BLaER1 treated with 17β-estradiol and CSF1 and Interleukin-3, amounts not matched to agents 10 nM and 100 nM (cell line): ENCODE data around the gene UBE2G1.

ENCODE experiments used
- H3K27ac ChIP-seq, 11 experiments: shearing (Covaris generic); formaldehyde crosslinking; 2 replicates each; pipeline ENCODE4 v1.8.1; 2022
- H3K27me3 ChIP-seq, 11 experiments: shearing (Covaris generic); formaldehyde crosslinking; 2 replicates each; pipeline ENCODE4 v1.8.1; 2022
- H3K36me3 ChIP-seq, 11 experiments: shearing (Covaris generic); formaldehyde crosslinking; 2 replicates each; pipeline ENCODE4 v1.8.1; 2022
- H3K4me1 ChIP-seq, 10 experiments: shearing (Covaris generic); formaldehyde crosslinking; 2 replicates each; pipeline ENCODE4 v1.8.1; 2022
- H3K4me2 ChIP-seq, 11 experiments: shearing (Covaris generic); formaldehyde crosslinking; 2 replicates each; pipeline ENCODE4 v1.8.1; 2022
- H3K4me3 ChIP-seq, 10 experiments: shearing (Covaris generic); formaldehyde crosslinking; 2 replicates each; pipeline ENCODE4 v1.8.1; 2022
- H3K9ac ChIP-seq, 11 experiments: shearing (Covaris generic); formaldehyde crosslinking; 2 replicates each; pipeline ENCODE4 v1.8.1; 2022
- H3K9me3 ChIP-seq, 11 experiments: shearing (Covaris generic); formaldehyde crosslinking; replicated peaks in 1 of 11; 2 replicates each; pipeline ENCODE4 v1.8.1; 2022
- H4K20me1 ChIP-seq, 11 experiments: shearing (Covaris generic); formaldehyde crosslinking; 2 replicates each; pipeline ENCODE4 v1.8.1; 2022
- Cebpa-rat ChIP-seq, 11 experiments: shearing (Covaris generic); IDR thresholded peaks; 2 replicates each; pipeline ENCODE4 v1.8.1; 2022

Gene UBE2G1

GRCh38 chr17:4366327-4367063 lies at the start of gene UBE2G1:
Gene UBE2G1 (minus strand): TSS chr17:4366675. CDS start chr17:4366316, 359 bp downstream.
- no peak for TF ChIP-seq Cebpa-rat (IDR thresholded peaks at IDR 0.05)
- Histone ChIP-seq H3K4me1 (peaks cover 31 to 50% (median 46%) of the 10 kb centered on the region in 10 experiments), H3K27ac (peak within 1 kb of the TSS; percentile 93 to 99 (median 96)), H3K9me3 (no peaks in the 10 kb centered on the region), H3K4me2 (peak within 1 kb of the TSS; percentile 90 to 98 (median 95)), H3K27me3 (no peaks in the 10 kb centered on the region), H3K9ac (peak within 1 kb of the TSS; percentile 97 to 100 (median 99)), H4K20me1 (peaks cover 33 to 47% (median 42%) of the 10 kb centered on the region in 11 experiments), H3K4me3 (peak within 1 kb of the TSS; percentile 87 to 100 (median 100)), H3K36me3 (peaks cover 0 to 22% (median 16%) of the 10 kb centered on the region in 11 experiments; a peak in 20 of 22 replicates)

GRCh38 chr17:4412933-4413831 lies 46.7 kb upstream of the UBE2G1 start:
- H3K36me3 ChIP-seq = no peaks in the 10 kb centered on the region

GRCh38 chr17:4411201-4411600 lies 44.7 kb upstream of the UBE2G1 start:
- Histone ChIP-seq H3K9ac (no peak overlapping the region), H3K4me3 (no peak overlapping the region), H3K4me2 (no peak overlapping the region), H3K36me3 (no peaks in the 10 kb centered on the region), H3K27ac (no peak overlapping the region), H4K20me1 (no peaks in the 10 kb centered on the region), H3K4me1 (peaks cover 8 to 18% (median 14%) of the 10 kb centered on the region in 10 experiments), H3K9me3 (no peaks in the 10 kb centered on the region), H3K27me3 (no peaks in the 10 kb centered on the region)
- TF ChIP-seq Cebpa-rat (IDR thresholded peaks at IDR 0.05) = no peak

More at GRCh38 chr17:4412933-4413831, 46.7 kb upstream of the UBE2G1 start:
- Histone ChIP-seq H3K27me3 (no peaks in the 10 kb centered on the region), H4K20me1 (0 out of 22 replicates have a peak, but pooled peaks cover 0 to 6% (median 0%) of the 10 kb centered on the region in 11 experiments), H3K4me2 (peak overlapping the region; percentile 46 to 86 (median 62)), H3K4me1 (peaks cover 18 to 30% (median 26%) of the 10 kb centered on the region in 10 experiments), H3K9ac (peak overlapping the region in 5 of 11 experiments; percentile 3 to 29 (median 25); a peak in 5 of 22 replicates), H3K4me3 (peak overlapping the region in 4 of 10 experiments; percentile 4 to 47 (median 26); a peak in 5 of 20 replicates), H3K27ac (peak overlapping the region in 6 of 11 experiments; percentile 2 to 51 (median 30); a peak in 6 of 22 replicates), H3K9me3 (no peaks in the 10 kb centered on the region)
- no peak for TF ChIP-seq Cebpa-rat (IDR thresholded peaks at IDR 0.05)

GRCh38 chr17:4409659-4410058 lies 43.2 kb upstream of the UBE2G1 start:
- no peak overlapping the region for H3K4me3 ChIP-seq
- H4K20me1 ChIP-seq = peaks cover 0 to 2% (median 0%) of the 10 kb centered on the region in 11 experiments; a peak in 1 of 22 replicates
- H3K27ac ChIP-seq = no peak overlapping the region
- H3K4me1 ChIP-seq = peaks cover 8 to 17% (median 14%) of the 10 kb centered on the region in 10 experiments; a peak in 19 of 20 replicates
- H3K9ac ChIP-seq = no peak overlapping the region
- no peaks in the 10 kb centered on the region for H3K9me3 ChIP-seq
- no peak for TF ChIP-seq Cebpa-rat (IDR thresholded peaks at IDR 0.05)
- no peak overlapping the region for H3K4me2 ChIP-seq
- no peaks in the 10 kb centered on the region for H3K36me3 ChIP-seq
- H3K27me3 ChIP-seq = no peaks in the 10 kb centered on the region

GRCh38 chr17:4407851-4408250 lies 41.4 kb upstream of the UBE2G1 start:
- H3K27ac ChIP-seq = no peak overlapping the region
- TF ChIP-seq Cebpa-rat (IDR thresholded peaks at IDR 0.05) = no peak

GRCh38 chr17:4407216-4407615 lies 40.7 kb upstream of the UBE2G1 start:
- Histone ChIP-seq H3K9ac (no peak overlapping the region), H3K4me1 (peaks cover 0 to 14% (median 4%) of the 10 kb centered on the region in 10 experiments; a peak in 12 of 20 replicates), H3K36me3 (no peaks in the 10 kb centered on the region), H3K4me3 (no peak overlapping the region), H3K27me3 (no peaks in the 10 kb centered on the region), H4K20me1 (peaks cover 0 to 2% (median 0%) of the 10 kb centered on the region in 11 experiments; a peak in 1 of 22 replicates), H3K9me3 (no peaks in the 10 kb centered on the region), H3K4me2 (no peak overlapping the region), H3K27ac (no peak overlapping the region)
- no peak for TF ChIP-seq Cebpa-rat (IDR thresholded peaks at IDR 0.05)

More at GRCh38 chr17:4407851-4408250, 41.4 kb upstream of the UBE2G1 start:
- Histone ChIP-seq H3K27me3 (no peaks in the 10 kb centered on the region), H3K4me3 (no peak overlapping the region), H3K9me3 (no peaks in the 10 kb centered on the region), H3K4me1 (peaks cover 6 to 19% (median 10%) of the 10 kb centered on the region in 10 experiments; a peak in 19 of 20 replicates), H4K20me1 (peaks cover 0 to 2% (median 0%) of the 10 kb centered on the region in 11 experiments; a peak in 1 of 22 replicates), H3K9ac (no peak overlapping the region), H3K36me3 (no peaks in the 10 kb centered on the region), H3K4me2 (no peak overlapping the region)

- Histone ChIP-seq H3K27me3 (no peaks in the 10 kb centered on the region), H3K4me1 (peaks cover 0 to 14% (median 2%) of the 10 kb centered on the region in 10 experiments; a peak in 5 of 20 replicates), H3K9me3 (no peaks in the 10 kb centered on the region), H3K36me3 (no peaks in the 10 kb centered on the region), H4K20me1 (peaks cover 0 to 2% (median 0%) of the 10 kb centered on the region in 11 experiments; a peak in 1 of 22 replicates), H3K9ac (no peak overlapping the region), H3K4me2 (no peak overlapping the region), H3K27ac (no peak overlapping the region), H3K4me3 (no peak overlapping the region)
- TF ChIP-seq Cebpa-rat (IDR thresholded peaks at IDR 0.05) = no peak
Measured at GRCh38 chr17:4406386-4406785, 39.9 kb upstream of the UBE2G1 start.

- H3K4me3 ChIP-seq = no peak overlapping the region
- no peak overlapping the region for H3K27ac ChIP-seq
- no peak overlapping the region for H3K9ac ChIP-seq
- no peaks in the 10 kb centered on the region for H3K9me3 ChIP-seq
- peaks cover 0 to 14% (median 2%) of the 10 kb centered on the region in 10 experiments; a peak in 5 of 20 replicates for H3K4me1 ChIP-seq
- H3K36me3 ChIP-seq = no peaks in the 10 kb centered on the region
- peaks cover 0 to 2% (median 0%) of the 10 kb centered on the region in 11 experiments; a peak in 1 of 22 replicates for H4K20me1 ChIP-seq
- no peaks in the 10 kb centered on the region for H3K27me3 ChIP-seq
- H3K4me2 ChIP-seq = peak overlapping the region in 1 of 11 experiments; percentile 7; a peak in 1 of 22 replicates
- no peak for TF ChIP-seq Cebpa-rat (IDR thresholded peaks at IDR 0.05)
Measured at GRCh38 chr17:4405699-4406098, 39.2 kb upstream of the UBE2G1 start.
